ENCODE measurements around the gene LHX3. TPM values are rescaled to one million over a fixed set of nuclear protein-coding genes. Genes with fewer than 3 reads are reported as not detected.

LHX3 gene
- total and polyA plus RNA-seq, 2 of the 4 experiments (the other 2 are of a cell fraction): not detected

GRCh38 chr9:136179101-136179616, 25.8 kb downstream of the LHX3 start:
- Histone ChIP-seq H2BK5ac (ENCODE audit: low read depth, low read length, poor library complexity, severe bottlenecking) (no peak overlapping the region), H4K8ac (ENCODE audit: low read depth in 2 of 2, low read length in 2 of 2) (no peak overlapping the region), H2AK9ac (replicated peaks; ENCODE audit: low read depth, low read length, poor library complexity) (no peak overlapping the region), H3K36me3 (ENCODE audit: control insufficient read depth, insufficient read depth, low read length) (no peaks in the 10 kb centered on the region), H3K4me1 (ENCODE audit: control insufficient read depth, insufficient read depth, low read length) (no peaks in the 10 kb centered on the region), H3K4ac (ENCODE audit: low read depth, low read length) (no peak overlapping the region), H3K79me1 (ENCODE audit: low read depth in 1 of 2, low read length in 2 of 2) (no peaks in the 10 kb centered on the region), H3K27me3 (ENCODE audit: control insufficient read depth, insufficient read depth, low read length) (peaks cover 48% of the 10 kb centered on the region), H2AFZ (replicated peaks; ENCODE audit: low read length, poor library complexity) (no peak overlapping the region), H3K14ac (replicated peaks; ENCODE audit: low read depth, low read length) (no peak overlapping the region), H4K5ac (ENCODE audit: low read depth, low read length) (no peak overlapping the region), H2BK20ac (ENCODE audit: low read depth, low read length) (no peak overlapping the region), H3K18ac (ENCODE audit: low read depth, low read length) (no peak overlapping the region), H2BK15ac (ENCODE audit: low read depth, low read length) (no peak overlapping the region), H3K9ac (ENCODE audit: low read depth, low read length) (no peak overlapping the region), H3K9me3 (ENCODE audit: control insufficient read depth, insufficient read depth, low read length) (no peaks in the 10 kb centered on the region), H3K4me3 (ENCODE audit: insufficient read depth, low read depth, low read length) (no peak overlapping the region), H3K56ac (ENCODE audit: extremely low read depth, insufficient read depth, low read length) (no peak overlapping the region), H3K23ac (ENCODE audit: low read depth, low read length) (no peak overlapping the region), H3K9me1 (ENCODE audit: insufficient read depth, low read length) (no peaks in the 10 kb centered on the region), H2AK5ac (ENCODE audit: low read depth, low read length) (no peak overlapping the region), H4K91ac (ENCODE audit: insufficient read depth, low read depth, low read length) (no peak overlapping the region), H4K20me1 (ENCODE audit: insufficient read depth, low read length) (no peaks in the 10 kb centered on the region), H3K27ac (ENCODE audit: insufficient read depth, low read length) (no peak overlapping the region), H2BK120ac (ENCODE audit: low read depth, low read length) (no peak overlapping the region), H3K4me2 (ENCODE audit: low read depth, low read length) (no peak overlapping the region)
- WGBS, 2 experiments (ENCODE audit: extremely low coverage in 2 of 2, insufficient read length in 1 of 2): 56% methylated on average over 4 of the region's 12 CpGs; no CpG with 5 or more reads in 1 of the 2 experiments
- ChIA-PET CTCF (no interaction called here), POLR2A (ENCODE audit: unreplicated experiment) (no interaction called here)
- intact Hi-C loops (cut with micrococcal nuclease): no loop called here
- no peak for DNase-seq
- ATAC-seq (ENCODE audit: low read depth): no peak
- dilution Hi-C loops (cut with HindIII; ENCODE audit: low sequenced_read_pairs, unreplicated experiment): no loop called here
- in situ Hi-C loops (cut with MboI; ENCODE audit: low sequenced_read_pairs): no loop called here
- TF ChIP-seq NFE2L2 (IDR thresholded peaks at IDR 0.05; ENCODE audit: low read depth, low read length): no peak
- TF ChIP-seq CEBPB (IDR thresholded peaks at IDR 0.05; ENCODE audit: low read depth, low read length): no peak
- no peak for TF ChIP-seq MAZ (IDR thresholded peaks at IDR 0.05; ENCODE audit: borderline replicate concordance, low read depth, low read length)
- TF ChIP-seq CTCF (conservative IDR thresholded peaks at IDR 0.05; ENCODE audit: low read depth, low read length): no peak
- TF ChIP-seq RCOR1 (IDR thresholded peaks at IDR 0.05; ENCODE audit: insufficient replicate concordance, low read length): no peak
- TF ChIP-seq MXI1 (IDR thresholded peaks at IDR 0.05; ENCODE audit: borderline replicate concordance, low read depth, low read length): no peak
- TF ChIP-seq FOS (IDR thresholded peaks at IDR 0.05; ENCODE audit: low read depth, low read length): no peak
- no peak for TF ChIP-seq SMC3 (IDR thresholded peaks at IDR 0.05; ENCODE audit: low read depth, low read length)
- no peak for TF ChIP-seq RAD21 (IDR thresholded peaks at IDR 0.05; ENCODE audit: low read length)
- TF ChIP-seq CHD1 (IDR thresholded peaks at IDR 0.05; ENCODE audit: low read depth, low read length): no peak
- TF ChIP-seq, protein P1, sequence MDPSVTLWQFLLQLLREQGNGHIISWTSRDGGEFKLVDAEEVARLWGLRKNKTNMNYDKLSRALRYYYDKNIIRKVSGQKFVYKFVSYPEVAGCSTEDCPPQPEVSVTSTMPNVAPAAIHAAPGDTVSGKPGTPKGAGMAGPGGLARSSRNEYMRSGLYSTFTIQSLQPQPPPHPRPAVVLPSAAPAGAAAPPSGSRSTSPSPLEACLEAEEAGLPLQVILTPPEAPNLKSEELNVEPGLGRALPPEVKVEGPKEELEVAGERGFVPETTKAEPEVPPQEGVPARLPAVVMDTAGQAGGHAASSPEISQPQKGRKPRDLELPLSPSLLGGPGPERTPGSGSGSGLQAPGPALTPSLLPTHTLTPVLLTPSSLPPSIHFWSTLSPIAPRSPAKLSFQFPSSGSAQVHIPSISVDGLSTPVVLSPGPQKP (IDR thresholded peaks at IDR 0.05; ENCODE audit: borderline replicate concordance, low read depth, low read length): no peak
- TF ChIP-seq, protein P2, sequence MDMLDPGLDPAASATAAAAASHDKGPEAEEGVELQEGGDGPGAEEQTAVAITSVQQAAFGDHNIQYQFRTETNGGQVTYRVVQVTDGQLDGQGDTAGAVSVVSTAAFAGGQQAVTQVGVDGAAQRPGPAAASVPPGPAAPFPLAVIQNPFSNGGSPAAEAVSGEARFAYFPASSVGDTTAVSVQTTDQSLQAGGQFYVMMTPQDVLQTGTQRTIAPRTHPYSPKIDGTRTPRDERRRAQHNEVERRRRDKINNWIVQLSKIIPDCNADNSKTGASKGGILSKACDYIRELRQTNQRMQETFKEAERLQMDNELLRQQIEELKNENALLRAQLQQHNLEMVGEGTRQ (IDR thresholded peaks at IDR 0.05; ENCODE audit: low read depth, low read length): no peak
- no peak for TF ChIP-seq POLR2A (IDR thresholded peaks at IDR 0.05; ENCODE audit: low read depth, low read length)
- TF ChIP-seq MAFK (IDR thresholded peaks at IDR 0.05; ENCODE audit: low read depth, low read length): no peak
- TF ChIP-seq BHLHE40 (IDR thresholded peaks at IDR 0.05; ENCODE audit: low read depth, low read length): no peak
- BruUV-seq (replicated peaks): no TSS peak

Data from IMR-90 (cell line).